Left renal pelvis (tissue), 4 donors: ENCODE measurements around the gene FNDC3B. TPM values are rescaled to one million over a fixed set of nuclear protein-coding genes. Genes with fewer than 3 reads are reported as not detected.

ENCODE experiments used
- DNase-seq, 4 donors: peaks; one replicate each; pipeline ENCODE4 v3.0.0-alpha.2; 2013; ENCODE audit warnings: low read depth in 4 of 4, low spot score in 3 of 4
- polyA plus RNA-seq, 4 donors: library from polyadenylated mRNA; unstranded; fragments of 120-200 nt; gene quantifications; one replicate each; pipeline ENCODE4 v1.2.1, GENCODE V29; 2013; ENCODE audit not compliant: insufficient read length in 4 of 4

FNDC3B gene
- polyA plus RNA-seq, 4 donors, result 53.4 to 72.8 (median 68.4) TPM

- DNase-seq, result no peak
Measured at GRCh38 chr3:172146349-172146748, 107.0 kb downstream of the FNDC3B start.

- no peak for DNase-seq
Measured at GRCh38 chr3:172147113-172147818, 107.9 kb downstream of the FNDC3B start.

GRCh38 chr3:172148241-172148640 is 108.9 kb downstream of the FNDC3B start:
- no peak for DNase-seq

GRCh38 chr3:172148702-172149565 is 109.6 kb downstream of the FNDC3B start:
- DNase-seq, result no peak

- no peak for DNase-seq
Measured at GRCh38 chr3:172150268-172150667, 110.9 kb downstream of the FNDC3B start.

- DNase-seq, result no peak
Measured at GRCh38 chr3:172150913-172151650, 111.7 kb downstream of the FNDC3B start.

GRCh38 chr3:172151651-172152649 is 112.6 kb downstream of the FNDC3B start:
- DNase-seq, result no peak

- DNase-seq, result no peak
Measured at GRCh38 chr3:172152874-172153273, 113.5 kb downstream of the FNDC3B start.

GRCh38 chr3:172153335-172153861 is 114.0 kb downstream of the FNDC3B start:
- peak in 2 of 4 donors; percentile 60 to 67 for DNase-seq

- DNase-seq, result no peak
Measured at GRCh38 chr3:172154768-172155664, 115.6 kb downstream of the FNDC3B start.

GRCh38 chr3:172155897-172156585 is 116.7 kb downstream of the FNDC3B start:
- no peak for DNase-seq

GRCh38 chr3:172156586-172156955 is 117.2 kb downstream of the FNDC3B start:
- no peak for DNase-seq

GRCh38 chr3:172157564-172158258 is 118.3 kb downstream of the FNDC3B start:
- no peak for DNase-seq

GRCh38 chr3:172158741-172159140 is 119.4 kb downstream of the FNDC3B start:
- no peak for DNase-seq

GRCh38 chr3:172159376-172159775 is 120.0 kb downstream of the FNDC3B start:
- DNase-seq, result no peak

- no peak for DNase-seq
Measured at GRCh38 chr3:172159962-172160538, 120.7 kb downstream of the FNDC3B start.

- no peak for DNase-seq
Measured at GRCh38 chr3:172161133-172161789, 121.9 kb downstream of the FNDC3B start.
